OCI-LY7 (cell line): ENCODE measurements around the gene DLX2.

Experiments used
- CTCF ChIP-seq: fragments of 200-600 bp; sonication (generic); conservative IDR thresholded peaks from 2 replicates; pipeline ENCODE4 v1.5.1; 2014; ENCODE audit warnings: mild to moderate bottlenecking, antibody characterized with exemption, low read length, moderate library complexity, mixed read lengths
- EZH2phosphoT487 ChIP-seq: fragments of 200-600 bp; sonication (generic); IDR thresholded peaks from 2 replicates; pipeline ENCODE4 v1.6.1; 2018; ENCODE audit warnings: low read depth, borderline replicate concordance, mild to moderate bottlenecking, mixed run types, antibody characterized with exemption, low read length, moderate library complexity, mixed read lengths

- TF ChIP-seq CTCF, result no peak
- TF ChIP-seq EZH2phosphoT487, result no peak
These were observed 31.6 kb upstream of the DLX2 start for GRCh38 chr2:172134270-172134669.
